HG02970 (cell line): Measurements from ENCODE around the gene SEZ6.

ENCODE experiments used
- ATAC-seq: cut with Tn5 transposase; IDR thresholded peaks from one replicate; pipeline ENCODE4 v1.9.1; 2021; ENCODE audit warnings: mild to moderate bottlenecking, moderate library complexity, moderate number of reproducible peaks; ENCODE audit not compliant: unreplicated experiment, low FRiP score

Gene SEZ6

DNA sequence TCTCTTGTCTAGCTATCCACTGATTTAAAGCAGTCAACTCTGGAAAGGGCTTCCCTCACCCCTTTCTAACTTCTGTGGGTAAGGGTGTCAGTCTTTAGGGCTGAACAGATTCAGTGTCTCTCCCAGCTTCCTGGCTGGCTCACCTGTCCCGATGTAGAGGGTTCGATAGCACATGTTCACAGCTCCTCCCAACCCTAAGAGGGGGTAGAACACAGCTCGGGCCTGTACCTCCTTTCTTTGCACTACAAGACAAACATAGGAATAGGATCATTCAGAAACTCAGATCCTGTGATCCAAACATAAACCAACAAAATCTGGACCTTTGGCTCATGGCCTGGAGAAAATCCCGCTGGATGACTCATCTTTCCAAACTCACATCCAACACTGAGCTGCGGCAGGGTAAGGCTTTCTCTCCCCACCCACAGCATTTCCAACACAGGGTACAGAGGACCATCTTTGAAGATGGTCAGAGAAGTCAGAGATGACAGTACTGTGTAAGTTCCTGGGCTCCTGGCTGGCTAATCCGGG is 97.1 kb downstream of the SEZ6 start:
- no peak for ATAC-seq

DNA sequence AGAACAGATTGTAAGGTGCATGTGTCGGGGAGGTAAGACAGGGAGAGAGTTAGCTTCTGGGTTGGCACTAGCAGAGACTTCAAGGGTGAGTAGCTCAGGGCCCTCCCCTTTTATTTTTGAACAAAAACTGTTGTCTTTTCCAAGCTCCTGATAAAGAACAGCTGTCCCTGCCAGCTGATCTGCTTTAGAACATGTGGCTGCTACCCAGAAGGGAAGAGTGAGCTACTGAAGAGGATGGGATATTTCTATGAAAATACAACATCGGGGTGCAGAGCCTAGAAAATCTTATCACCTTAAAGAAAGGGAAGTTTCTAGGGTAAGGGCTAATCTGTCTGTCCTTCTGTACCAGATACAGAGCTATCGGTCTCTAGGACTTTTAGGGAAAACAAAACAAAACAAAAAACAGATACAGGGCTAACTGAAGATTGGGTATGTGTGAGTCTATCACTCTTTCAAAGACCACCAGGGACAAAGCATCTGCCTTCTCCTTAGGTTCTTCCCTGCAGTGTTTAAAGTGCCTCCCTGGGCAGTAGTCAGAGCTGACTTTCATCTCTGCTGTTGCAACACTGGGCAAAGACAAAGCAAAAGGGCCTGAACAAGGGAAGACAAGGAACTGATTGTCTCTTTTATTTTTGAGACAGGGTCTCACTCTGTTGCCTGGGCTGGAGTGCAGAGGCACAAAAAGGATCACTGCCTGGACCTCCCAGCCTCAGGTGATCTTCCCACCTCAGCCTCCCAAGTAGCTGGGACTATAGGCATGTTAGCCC is 97.9 kb downstream of the SEZ6 start:
- ATAC-seq: no peak

DNA sequence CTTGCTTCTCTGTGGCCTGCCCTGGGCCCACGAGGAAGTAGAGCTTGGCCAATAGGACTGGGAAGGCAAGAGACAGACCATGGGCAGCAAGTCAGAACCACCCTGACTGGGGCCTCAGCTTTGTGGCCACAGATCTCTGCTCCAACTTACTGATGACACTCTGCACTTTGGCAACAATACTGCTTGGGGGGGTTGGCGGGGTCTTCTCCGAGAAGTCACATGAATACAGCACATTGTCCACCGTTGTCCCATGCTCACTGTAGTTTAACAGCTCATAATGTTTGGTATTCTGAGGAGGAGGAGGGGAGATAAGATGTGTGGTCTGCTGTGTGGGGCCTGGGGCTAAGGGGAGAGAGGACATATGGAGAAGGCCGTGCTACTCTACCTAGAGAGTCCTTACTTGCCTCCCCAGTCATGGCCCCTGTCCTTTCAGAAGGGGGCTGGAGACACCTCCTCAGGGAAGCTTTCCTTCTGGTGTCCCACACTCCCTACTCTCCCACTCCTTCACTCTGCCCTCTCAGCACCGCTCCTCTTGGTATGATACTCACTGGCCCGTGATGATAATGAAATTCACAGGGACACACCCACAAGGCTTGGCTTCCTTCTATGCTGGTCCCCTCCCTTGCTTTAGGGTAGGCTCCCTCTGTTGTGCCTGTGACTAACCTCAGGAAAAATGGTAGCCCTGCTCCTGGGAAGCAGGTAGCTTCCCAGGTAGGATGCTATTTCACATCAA is 99.0 kb downstream of the SEZ6 start:
- ATAC-seq: no peak

DNA sequence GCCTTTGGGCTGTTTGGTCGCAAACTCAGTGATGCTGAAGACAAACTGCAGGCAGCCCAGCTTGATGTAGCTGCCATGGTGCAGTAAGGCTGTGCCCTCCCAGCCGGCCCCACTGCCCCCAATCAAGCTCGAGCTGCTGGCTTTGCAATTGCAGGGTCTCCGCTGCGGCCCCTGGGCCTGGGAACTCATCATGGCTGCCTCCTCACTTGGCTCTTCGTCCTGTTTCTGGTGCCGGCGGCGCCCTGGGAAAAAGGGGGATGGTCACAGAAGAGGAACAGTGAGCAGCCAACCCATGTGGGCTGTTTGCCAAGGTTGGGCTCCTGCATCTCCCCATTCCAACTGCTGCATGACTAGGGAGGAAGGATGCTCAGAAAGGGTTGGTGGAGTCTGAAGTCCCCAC is 99.6 kb downstream of the SEZ6 start:
- no peak for ATAC-seq
